ENCODE data around the gene MOK. TPM values are rescaled to one million over a fixed set of nuclear protein-coding genes. Genes with fewer than 3 reads are reported as not detected.

MOK gene
- total RNA-seq, 1 donor from 2014 or later = 5.2 TPM

DNA sequence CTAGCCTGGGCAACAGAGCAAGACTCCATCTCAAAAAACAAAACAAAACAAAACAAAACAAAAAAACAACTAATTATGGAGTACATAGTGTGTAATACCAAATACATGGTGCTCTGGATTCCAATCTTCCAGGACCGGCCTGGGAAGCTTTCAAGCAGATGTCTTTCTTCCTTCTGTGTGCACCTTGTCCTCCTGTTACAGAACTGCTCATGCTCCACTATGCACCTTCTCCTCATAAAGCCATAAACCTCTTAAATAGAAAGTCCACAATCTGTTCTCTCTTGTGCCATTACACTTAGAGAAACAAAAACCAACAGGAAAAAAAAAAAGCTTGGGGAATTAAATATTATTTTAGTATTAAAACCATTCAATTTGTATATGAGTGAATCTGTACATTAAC lies 12.5 kb downstream of the MOK start:
- Histone ChIP-seq H3K27ac (ENCODE audit: low read depth, low read length) (no peak overlapping the region), H3K36me3 (ENCODE audit: control insufficient read depth in 3 of 3, insufficient read depth in 3 of 3, low read length in 3 of 3) (no peaks in the 10 kb centered on the region), H3K4me1 (ENCODE audit: control insufficient read depth in 3 of 3, insufficient read depth in 3 of 3, low read length in 3 of 3) (no peaks in the 10 kb centered on the region), H3K9ac (ENCODE audit: low read depth in 1 of 3, low read length in 3 of 3) (no peak overlapping the region), H3K27me3 (ENCODE audit: control insufficient read depth in 3 of 3, insufficient read depth in 3 of 3, low read length in 3 of 3) (no peaks in the 10 kb centered on the region), H3K4me3 (ENCODE audit: low read length in 3 of 3) (no peak overlapping the region), H3K9me3 (ENCODE audit: control insufficient read depth in 3 of 3, low read length in 3 of 3) (no peaks in the 10 kb centered on the region)

DNA sequence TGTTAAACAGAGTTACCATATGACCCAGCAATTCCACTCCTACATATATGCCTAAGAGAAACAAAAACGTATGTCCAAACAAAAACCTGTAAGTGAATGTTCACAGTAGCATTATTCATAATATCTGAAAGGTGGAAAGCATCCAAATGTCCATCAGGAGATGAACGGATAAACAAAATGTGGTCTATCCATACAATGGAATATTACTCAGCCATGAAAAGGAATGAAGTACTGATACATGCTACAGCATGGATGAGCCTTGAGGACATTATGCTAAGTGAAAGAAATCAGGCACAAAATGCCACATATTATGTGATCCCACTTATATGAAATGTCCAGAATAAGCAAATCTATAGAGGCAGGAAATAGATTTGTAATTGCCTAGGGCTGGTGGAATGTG lies 16.8 kb downstream of the MOK start:
- no peaks in the 10 kb centered on the region for H3K27me3 ChIP-seq (ENCODE audit: control insufficient read depth in 3 of 3, insufficient read depth in 3 of 3, low read length in 3 of 3)
- H3K27ac ChIP-seq (ENCODE audit: low read depth, low read length) = no peak overlapping the region
- H3K9ac ChIP-seq (ENCODE audit: low read depth in 1 of 3, low read length in 3 of 3) = no peak overlapping the region
- H3K4me3 ChIP-seq (ENCODE audit: low read length in 3 of 3) = no peak overlapping the region
- H3K4me1 ChIP-seq (ENCODE audit: control insufficient read depth in 3 of 3, insufficient read depth in 3 of 3, low read length in 3 of 3) = no peaks in the 10 kb centered on the region
- no peaks in the 10 kb centered on the region for H3K9me3 ChIP-seq (ENCODE audit: control insufficient read depth in 3 of 3, low read length in 3 of 3)
- H3K36me3 ChIP-seq (ENCODE audit: control insufficient read depth in 3 of 3, insufficient read depth in 3 of 3, low read length in 3 of 3) = no peaks in the 10 kb centered on the region

DNA sequence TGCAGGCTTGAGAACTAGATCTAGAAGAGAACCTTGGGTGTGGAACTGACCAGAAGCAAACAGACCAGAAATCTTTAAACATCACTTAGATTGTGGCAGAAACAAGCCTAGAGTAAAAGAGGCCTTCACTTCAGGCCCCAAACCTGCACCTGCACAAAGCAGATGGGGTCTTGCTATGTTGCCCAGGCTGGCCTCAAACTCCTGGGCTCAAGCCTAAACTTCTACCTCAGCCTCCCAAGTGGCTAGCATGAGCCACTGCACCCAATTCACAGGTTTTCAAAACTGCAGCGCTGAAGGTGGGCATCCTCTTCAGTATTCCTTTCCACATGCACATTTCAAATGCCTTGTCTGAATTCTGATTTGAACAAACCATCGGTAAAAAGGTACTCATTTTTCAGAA lies 19.9 kb downstream of the MOK start:
- Histone ChIP-seq H3K4me1 (ENCODE audit: control insufficient read depth in 3 of 3, insufficient read depth in 3 of 3, low read length in 3 of 3) (no peaks in the 10 kb centered on the region), H3K9me3 (ENCODE audit: control insufficient read depth in 3 of 3, low read length in 3 of 3) (no peaks in the 10 kb centered on the region), H3K4me3 (ENCODE audit: low read length in 3 of 3) (no peak overlapping the region), H3K27me3 (ENCODE audit: control insufficient read depth in 3 of 3, insufficient read depth in 3 of 3, low read length in 3 of 3) (no peaks in the 10 kb centered on the region), H3K9ac (ENCODE audit: low read depth in 1 of 3, low read length in 3 of 3) (no peak overlapping the region), H3K27ac (ENCODE audit: low read depth, low read length) (no peak overlapping the region), H3K36me3 (ENCODE audit: control insufficient read depth in 3 of 3, insufficient read depth in 3 of 3, low read length in 3 of 3) (peaks cover 0 to 3% (median 2%) of the 10 kb centered on the region in 3 donors)

DNA sequence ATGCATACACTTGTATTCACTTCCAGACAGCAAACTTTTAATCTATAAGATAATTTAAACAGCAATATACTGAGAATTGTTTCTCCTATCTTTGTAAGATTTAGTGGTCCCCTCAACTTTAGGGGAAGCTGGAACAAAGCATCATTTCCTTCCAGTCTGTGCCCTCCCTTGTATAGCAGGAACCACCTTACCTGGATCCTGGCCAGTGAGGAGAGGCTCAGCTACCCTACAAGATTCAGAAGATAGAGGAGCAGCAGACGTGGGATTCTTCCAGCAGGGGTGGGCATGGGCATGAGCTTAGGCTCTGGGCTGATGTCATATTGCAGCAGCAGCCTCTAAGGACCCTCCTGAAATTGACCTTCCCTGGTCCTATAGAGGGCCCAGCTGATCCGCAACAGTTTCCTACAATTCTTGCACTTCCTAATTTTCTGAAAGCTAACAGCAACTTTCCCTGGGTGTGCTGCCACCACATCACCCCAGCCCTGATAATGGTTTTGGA lies 21.3 kb downstream of the MOK start:
- H3K36me3 ChIP-seq (ENCODE audit: control insufficient read depth in 3 of 3, insufficient read depth in 3 of 3, low read length in 3 of 3) = peaks cover 0 to 4% (median 3%) of the 10 kb centered on the region in 3 donors
- no peak overlapping the region for H3K9ac ChIP-seq (ENCODE audit: low read depth in 1 of 3, low read length in 3 of 3)
- no peak overlapping the region for H3K4me3 ChIP-seq (ENCODE audit: low read length in 3 of 3)
- peaks cover 1 to 3% (median 3%) of the 10 kb centered on the region in 3 donors for H3K4me1 ChIP-seq (ENCODE audit: control insufficient read depth in 3 of 3, insufficient read depth in 3 of 3, low read length in 3 of 3)
- no peak overlapping the region for H3K27ac ChIP-seq (ENCODE audit: low read depth, low read length)
- no peaks in the 10 kb centered on the region for H3K9me3 ChIP-seq (ENCODE audit: control insufficient read depth in 3 of 3, low read length in 3 of 3)
- H3K27me3 ChIP-seq (ENCODE audit: control insufficient read depth in 3 of 3, insufficient read depth in 3 of 3, low read length in 3 of 3) = no peaks in the 10 kb centered on the region

DNA sequence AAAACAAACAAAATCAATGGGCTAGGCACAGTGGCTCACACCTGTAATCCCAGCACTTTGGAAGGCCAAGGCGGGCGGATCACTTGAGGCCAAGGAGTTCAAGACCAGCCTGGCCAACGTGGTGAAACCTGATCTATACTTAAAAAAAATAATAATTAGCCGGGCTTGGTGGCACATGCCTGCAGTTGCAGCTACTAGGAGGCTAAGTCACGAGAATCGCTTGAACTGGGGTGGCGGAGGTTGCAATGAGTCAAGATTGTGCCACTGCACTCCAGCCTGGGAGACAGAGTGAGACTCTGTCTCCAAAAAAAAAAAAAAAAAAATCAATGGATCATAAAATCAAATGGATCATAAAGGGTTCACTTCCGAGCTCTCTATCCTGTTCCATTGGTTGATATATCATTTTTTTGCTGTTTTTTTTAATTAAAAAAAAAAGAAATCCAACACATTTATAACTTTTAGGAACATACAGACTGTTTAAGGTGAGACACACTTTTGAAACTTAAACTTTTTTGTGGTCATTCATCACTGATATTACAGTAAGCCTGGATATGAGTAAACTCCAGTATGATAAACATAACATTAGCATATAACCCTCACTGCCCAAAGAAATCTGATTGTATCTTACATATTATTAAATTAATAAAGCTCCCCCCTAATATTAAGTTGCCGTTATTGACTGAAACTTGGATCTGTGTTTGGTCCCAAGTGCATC lies 22.1 kb downstream of the MOK start:
- H3K36me3 ChIP-seq (ENCODE audit: control insufficient read depth in 3 of 3, insufficient read depth in 3 of 3, low read length in 3 of 3) = peaks cover 0 to 4% (median 3%) of the 10 kb centered on the region in 3 donors
- H3K4me3 ChIP-seq (ENCODE audit: low read length in 3 of 3) = no peak overlapping the region
- peaks cover 6 to 7% (median 7%) of the 10 kb centered on the region in 3 donors for H3K4me1 ChIP-seq (ENCODE audit: control insufficient read depth in 3 of 3, insufficient read depth in 3 of 3, low read length in 3 of 3)
- H3K9ac ChIP-seq (ENCODE audit: low read depth in 1 of 3, low read length in 3 of 3) = no peak overlapping the region
- H3K27me3 ChIP-seq (ENCODE audit: control insufficient read depth in 3 of 3, insufficient read depth in 3 of 3, low read length in 3 of 3) = no peaks in the 10 kb centered on the region
- H3K27ac ChIP-seq (ENCODE audit: low read depth, low read length) = no peak overlapping the region
- H3K9me3 ChIP-seq (ENCODE audit: control insufficient read depth in 3 of 3, low read length in 3 of 3) = no peaks in the 10 kb centered on the region

DNA sequence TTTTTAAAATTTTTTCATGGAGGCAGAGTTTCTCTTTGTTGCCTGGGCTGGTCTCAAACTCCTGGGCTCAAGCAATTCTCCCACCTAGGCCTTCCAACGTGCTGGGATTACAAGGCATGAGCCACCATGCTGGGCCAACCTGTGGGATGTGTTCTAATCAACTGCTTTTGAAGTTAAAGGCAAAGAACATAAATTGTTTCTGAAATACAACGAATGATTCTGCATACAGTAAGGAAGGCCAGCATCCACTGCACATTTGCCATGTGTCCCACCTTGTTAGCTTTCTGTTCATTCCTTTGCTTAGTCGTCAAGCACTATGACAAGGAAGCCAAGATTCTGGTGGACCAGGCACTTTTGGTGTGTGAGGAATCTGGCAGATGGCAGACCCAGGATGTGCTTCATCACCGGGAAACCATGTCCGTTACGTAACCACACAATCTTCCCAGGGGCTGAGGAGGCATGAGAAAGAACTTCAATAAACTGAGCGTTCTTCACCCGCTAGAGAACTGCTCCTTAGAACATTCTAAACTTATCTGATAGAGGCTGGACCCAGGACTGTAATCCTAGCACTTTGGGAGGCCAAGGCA lies 24.5 kb downstream of the MOK start:
- Histone ChIP-seq H3K9ac (ENCODE audit: low read depth in 1 of 3, low read length in 3 of 3) (no peak overlapping the region), H3K36me3 (ENCODE audit: control insufficient read depth in 3 of 3, insufficient read depth in 3 of 3, low read length in 3 of 3) (peaks cover 0 to 4% (median 3%) of the 10 kb centered on the region in 3 donors), H3K27ac (ENCODE audit: low read depth, low read length) (no peak overlapping the region), H3K4me3 (ENCODE audit: low read length in 3 of 3) (no peak overlapping the region), H3K9me3 (ENCODE audit: control insufficient read depth in 3 of 3, low read length in 3 of 3) (no peaks in the 10 kb centered on the region), H3K27me3 (ENCODE audit: control insufficient read depth in 3 of 3, insufficient read depth in 3 of 3, low read length in 3 of 3) (no peaks in the 10 kb centered on the region), H3K4me1 (ENCODE audit: control insufficient read depth in 3 of 3, insufficient read depth in 3 of 3, low read length in 3 of 3) (peaks cover 6 to 7% (median 7%) of the 10 kb centered on the region in 3 donors)

DNA sequence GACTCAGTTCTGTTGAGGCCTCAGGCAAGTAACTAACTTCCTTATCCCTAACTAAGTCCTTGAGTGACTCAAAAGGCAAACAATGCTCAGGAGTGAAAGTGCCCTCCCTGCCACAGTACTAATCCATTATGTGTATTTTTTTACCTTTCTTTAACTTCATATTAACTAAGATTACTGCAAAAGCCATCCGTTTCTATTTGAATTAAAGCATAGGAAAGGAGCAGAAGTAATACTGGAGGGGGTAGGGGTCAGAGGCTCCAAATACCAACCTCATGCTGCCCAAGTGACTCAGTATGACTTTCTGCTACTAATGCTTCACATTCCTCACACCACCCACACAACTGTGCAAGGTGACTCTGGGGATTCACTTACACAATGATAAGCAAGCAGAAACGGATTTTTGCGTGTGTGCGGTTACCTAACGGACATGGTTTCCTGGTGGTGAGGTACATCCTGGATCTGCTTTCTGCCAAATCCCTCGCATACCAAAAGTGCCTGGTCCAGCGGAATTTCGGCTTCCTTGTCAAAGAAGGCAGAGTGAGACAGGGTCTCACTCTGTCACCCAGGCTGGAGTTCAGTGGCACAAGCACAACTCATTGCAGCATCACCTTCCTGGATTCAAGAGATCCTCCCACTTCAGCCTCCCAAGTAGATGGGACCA lies 25.1 kb downstream of the MOK start:
- H3K4me1 ChIP-seq (ENCODE audit: control insufficient read depth in 3 of 3, insufficient read depth in 3 of 3, low read length in 3 of 3) = peaks cover 6 to 7% (median 7%) of the 10 kb centered on the region in 3 donors
- H3K27ac ChIP-seq (ENCODE audit: low read depth, low read length) = no peak overlapping the region
- H3K27me3 ChIP-seq (ENCODE audit: control insufficient read depth in 3 of 3, insufficient read depth in 3 of 3, low read length in 3 of 3) = no peaks in the 10 kb centered on the region
- H3K9me3 ChIP-seq (ENCODE audit: control insufficient read depth in 3 of 3, low read length in 3 of 3) = no peaks in the 10 kb centered on the region
- no peak overlapping the region for H3K9ac ChIP-seq (ENCODE audit: low read depth in 1 of 3, low read length in 3 of 3)
- H3K4me3 ChIP-seq (ENCODE audit: low read length in 3 of 3) = no peak overlapping the region
- H3K36me3 ChIP-seq (ENCODE audit: control insufficient read depth in 3 of 3, insufficient read depth in 3 of 3, low read length in 3 of 3) = peaks cover 0 to 4% (median 3%) of the 10 kb centered on the region in 3 donors

DNA sequence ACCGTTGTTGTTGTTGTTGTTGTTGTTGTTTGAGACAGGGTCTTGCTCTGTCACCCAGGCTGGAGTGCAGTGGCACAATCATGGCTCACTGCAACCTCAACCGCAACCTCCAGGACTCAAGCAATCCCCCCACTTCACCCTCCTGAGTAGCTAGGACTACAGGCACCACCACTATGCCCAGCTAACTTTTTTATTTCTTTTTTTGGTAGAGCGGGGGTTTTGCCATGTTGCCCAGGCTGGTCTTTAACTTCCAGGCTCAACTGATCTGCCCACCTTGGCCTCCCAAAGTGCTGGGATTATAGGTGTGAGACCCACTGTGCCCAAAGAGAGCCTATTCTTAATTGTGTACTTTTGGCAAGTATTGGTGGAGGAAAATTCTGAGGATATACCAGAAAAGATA lies 25.7 kb downstream of the MOK start:
- H3K9ac ChIP-seq (ENCODE audit: low read depth in 1 of 3, low read length in 3 of 3) = no peak overlapping the region

DNA sequence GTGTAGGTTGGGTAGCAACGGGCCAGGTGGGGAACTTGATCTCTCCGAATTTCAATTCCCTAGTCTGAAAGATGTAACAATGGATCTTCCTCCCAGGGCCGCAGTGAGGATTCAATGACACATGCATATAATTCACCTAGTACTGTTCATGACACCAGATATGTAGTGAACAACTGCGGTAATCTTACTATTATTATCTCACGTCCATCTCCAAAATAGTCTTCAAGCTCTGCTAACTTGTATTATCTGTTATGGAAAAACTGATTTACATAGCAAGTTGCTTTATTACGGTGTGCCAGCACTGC lies 26.4 kb downstream of the MOK start:
- H3K4me3 ChIP-seq (ENCODE audit: low read length in 3 of 3) = no peak overlapping the region
- no peaks in the 10 kb centered on the region for H3K9me3 ChIP-seq (ENCODE audit: control insufficient read depth in 3 of 3, low read length in 3 of 3)
- H3K9ac ChIP-seq (ENCODE audit: low read depth in 1 of 3, low read length in 3 of 3) = no peak overlapping the region
- H3K4me1 ChIP-seq (ENCODE audit: control insufficient read depth in 3 of 3, insufficient read depth in 3 of 3, low read length in 3 of 3) = peaks cover 6 to 7% (median 7%) of the 10 kb centered on the region in 3 donors
- no peaks in the 10 kb centered on the region for H3K27me3 ChIP-seq (ENCODE audit: control insufficient read depth in 3 of 3, insufficient read depth in 3 of 3, low read length in 3 of 3)
- no peak overlapping the region for H3K27ac ChIP-seq (ENCODE audit: low read depth, low read length)
- H3K36me3 ChIP-seq (ENCODE audit: control insufficient read depth in 3 of 3, insufficient read depth in 3 of 3, low read length in 3 of 3) = peaks cover 0 to 4% (median 3%) of the 10 kb centered on the region in 3 donors

More for the DNA sequence above, 25.7 kb downstream of the MOK start:
- Histone ChIP-seq H3K9me3 (ENCODE audit: control insufficient read depth in 3 of 3, low read length in 3 of 3) (no peaks in the 10 kb centered on the region), H3K4me1 (ENCODE audit: control insufficient read depth in 3 of 3, insufficient read depth in 3 of 3, low read length in 3 of 3) (peaks cover 6 to 7% (median 7%) of the 10 kb centered on the region in 3 donors), H3K27ac (ENCODE audit: low read depth, low read length) (no peak overlapping the region), H3K36me3 (ENCODE audit: control insufficient read depth in 3 of 3, insufficient read depth in 3 of 3, low read length in 3 of 3) (peaks cover 0 to 4% (median 3%) of the 10 kb centered on the region in 3 donors), H3K4me3 (ENCODE audit: low read length in 3 of 3) (no peak overlapping the region), H3K27me3 (ENCODE audit: control insufficient read depth in 3 of 3, insufficient read depth in 3 of 3, low read length in 3 of 3) (no peaks in the 10 kb centered on the region)
